Measurements from ENCODE around the gene CYYR1.

- TF ChIP-seq CTCF (IDR thresholded peaks at IDR 0.05), result no peak
- TF ChIP-seq EP300 (IDR thresholded peaks at IDR 0.05), result no peak
- no peak for TF ChIP-seq POLR2A (IDR thresholded peaks at IDR 0.05)
Measured at GRCh38 chr21:26546446-26547097, 26.5 kb downstream of the CYYR1 start.

All from suprapubic skin (tissue), 3 donors.